Hippocampal formation (tissue), 2 donors: ENCODE measurements around the gene GFPT1.
A peak's percentile ranks its signal among the peaks of the same experiment; 100 is the strongest.
"Not testable (repeated sequence)": the region's sequence is repeated elsewhere in the genome, so short reads cannot be mapped to it uniquely, and the experiment has no call there.

ENCODE experiments used
- DNase-seq, 2 donors: peaks; one replicate each; lab custom pipeline; 2025; lab: John Stamatoyannopoulos, UW

GFPT1 gene

DNA sequence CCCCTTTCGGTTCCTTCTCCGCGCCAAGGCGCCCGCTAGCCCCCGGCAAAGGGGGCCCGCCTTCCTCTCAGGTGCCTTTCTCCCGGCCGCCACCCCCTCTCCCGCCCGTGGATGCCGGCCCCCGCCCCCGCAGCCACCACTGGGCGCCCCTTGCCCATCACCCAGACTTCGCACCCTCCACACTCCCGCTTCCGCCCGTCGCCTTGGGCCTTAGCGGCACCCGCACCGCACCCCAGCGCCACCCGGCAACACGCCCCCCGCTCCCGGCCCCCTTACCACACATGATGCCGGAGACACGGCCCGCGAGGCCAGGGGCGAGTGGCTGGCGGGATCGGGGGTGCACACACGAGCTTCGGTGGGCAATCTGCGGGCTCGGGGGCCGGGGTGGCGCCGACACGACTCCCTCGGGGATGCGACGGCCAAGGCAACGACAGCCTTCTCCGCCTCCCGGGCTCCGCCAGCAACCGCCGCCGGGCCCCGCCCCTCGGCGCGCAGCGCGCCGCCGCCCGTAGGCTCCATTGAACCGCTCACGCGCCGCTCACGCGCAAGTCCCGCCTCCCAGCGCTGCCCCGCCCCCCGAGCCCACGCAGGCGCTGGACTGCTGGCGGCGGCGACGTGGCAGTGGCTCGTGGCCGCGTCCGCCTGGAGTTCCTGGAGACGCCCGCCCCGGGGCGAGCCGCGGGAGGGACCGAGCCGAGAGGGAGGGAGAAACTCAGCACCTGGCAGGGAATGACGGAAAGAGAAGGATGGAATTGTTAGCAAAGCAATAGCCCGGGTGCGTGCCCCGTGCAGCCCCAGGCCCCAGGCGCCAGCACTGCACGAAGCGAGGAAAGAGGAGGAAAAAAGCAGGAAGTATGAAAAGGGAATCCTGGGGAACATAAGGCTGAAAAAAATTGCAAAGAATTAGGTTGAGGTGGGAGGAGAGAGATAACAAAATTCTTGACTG, at the start of gene GFPT1:
Gene GFPT1 (minus strand): TSS at position 439 of the 946 bp plus-strand sequence. CDS start 156 bp downstream, at position 283.
- peak; percentile 84 to 86 for DNase-seq

- DNase-seq, result no peak
Observed at GRCh38 chr2:69436596-69436937, 49.5 kb upstream of the GFPT1 start.

- DNase-seq, result no peak
Observed at GRCh38 chr2:69434753-69435152, 47.7 kb upstream of the GFPT1 start.

DNA sequence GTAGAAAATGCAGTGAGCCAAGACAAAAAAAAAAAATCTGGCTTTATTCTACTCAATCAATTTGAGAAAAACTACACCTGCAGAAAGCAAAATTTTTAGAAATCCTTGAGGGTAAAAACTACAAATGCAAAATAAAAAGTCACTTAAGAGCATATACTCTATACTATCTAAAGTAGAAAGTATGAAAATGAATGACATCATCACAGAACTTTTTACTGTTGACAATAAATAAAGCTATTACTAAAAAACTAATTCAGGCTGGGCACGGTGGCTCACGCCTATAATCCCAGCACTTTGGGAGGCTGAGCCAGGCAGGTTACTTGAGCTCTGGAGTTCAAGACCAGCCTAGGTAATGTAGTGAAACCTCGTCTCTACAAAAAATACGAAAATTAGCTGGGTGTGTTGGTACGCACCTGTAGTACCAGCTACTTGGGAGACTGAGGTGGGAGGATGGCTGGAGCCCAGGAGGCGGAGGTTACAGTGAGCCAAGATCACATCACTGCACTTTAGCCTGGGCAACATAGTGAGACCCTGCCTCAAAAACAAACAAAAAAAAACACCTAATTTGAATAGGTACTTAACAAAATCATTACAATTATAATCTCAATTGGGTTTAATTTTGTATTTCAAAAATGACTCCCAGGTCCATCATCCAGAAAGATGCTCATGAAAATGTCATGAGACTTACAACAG, 42.6 kb upstream of the GFPT1 start:
- DNase-seq, result no peak

- DNase-seq, result no peak
Observed at GRCh38 chr2:69428981-69429380, 42.0 kb upstream of the GFPT1 start.

DNA sequence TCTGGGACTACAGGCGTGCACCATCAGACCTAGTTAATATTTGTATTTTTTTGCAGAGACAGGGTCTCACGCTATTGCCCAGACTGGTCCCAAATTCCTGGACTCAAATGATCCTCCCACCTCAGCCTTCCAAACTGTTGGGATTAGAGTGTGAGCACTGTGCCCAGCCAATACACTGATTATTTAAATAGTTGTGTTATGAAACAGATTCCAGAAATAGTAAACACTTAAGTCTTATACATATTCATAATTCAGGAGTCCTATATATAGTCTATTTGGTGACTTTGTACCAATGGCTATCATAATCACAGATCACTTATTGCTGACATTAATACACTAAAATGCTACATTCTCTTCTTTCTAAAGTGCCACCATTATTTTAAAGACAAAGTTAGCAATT, 37.4 kb upstream of the GFPT1 start:
- no peak for DNase-seq

DNA sequence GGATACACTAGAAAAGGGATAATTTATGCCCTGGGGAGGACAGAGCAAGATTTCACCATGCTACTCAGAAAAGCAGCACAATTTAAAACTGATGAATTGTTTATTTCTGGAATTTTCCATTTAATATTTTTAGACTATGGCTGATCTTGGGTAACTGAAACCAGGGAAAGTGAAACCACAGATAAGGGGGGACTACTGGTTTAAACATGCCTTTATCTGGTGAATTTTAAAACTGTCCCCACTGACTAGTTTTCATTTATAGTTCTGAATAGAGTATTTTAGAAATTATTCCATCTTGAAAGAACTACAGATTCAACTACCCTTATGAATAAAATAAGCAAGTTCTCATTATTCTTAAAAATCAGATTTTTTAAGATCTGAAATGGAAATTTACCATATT, 35.2 kb upstream of the GFPT1 start:
- no peak for DNase-seq

GRCh38 chr2:69419111-69419510, 32.1 kb upstream of the GFPT1 start:
- not testable (repeated sequence) for DNase-seq

GRCh38 chr2:69416147-69416546, 29.1 kb upstream of the GFPT1 start:
- DNase-seq, result no peak

- no peak for DNase-seq
Observed at GRCh38 chr2:69411120-69411519, 24.1 kb upstream of the GFPT1 start.

GRCh38 chr2:69405306-69405705, 18.3 kb upstream of the GFPT1 start:
- DNase-seq, result peak in 1 of 2 donors; percentile 15

- DNase-seq, result no peak
Observed at GRCh38 chr2:69400121-69400520, 13.1 kb upstream of the GFPT1 start.

DNA sequence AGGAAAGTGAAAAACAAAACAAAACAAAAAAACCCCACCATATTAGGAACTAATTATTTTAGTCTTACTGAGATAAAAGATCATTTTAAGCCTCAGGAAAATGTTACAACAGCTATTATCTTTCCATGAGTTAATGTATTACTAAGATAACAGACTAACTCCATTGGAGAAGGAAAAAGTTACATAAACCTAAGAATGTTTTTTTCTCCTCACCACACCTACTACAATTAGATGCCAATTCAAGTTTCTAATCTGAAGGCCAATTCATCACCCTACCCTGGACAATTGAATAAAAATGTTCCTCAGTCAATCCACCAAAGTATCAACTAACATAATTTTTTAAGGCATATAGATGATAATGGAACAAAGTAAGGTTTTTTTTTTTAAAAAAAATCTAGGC, 10.2 kb upstream of the GFPT1 start:
- no peak for DNase-seq

DNA sequence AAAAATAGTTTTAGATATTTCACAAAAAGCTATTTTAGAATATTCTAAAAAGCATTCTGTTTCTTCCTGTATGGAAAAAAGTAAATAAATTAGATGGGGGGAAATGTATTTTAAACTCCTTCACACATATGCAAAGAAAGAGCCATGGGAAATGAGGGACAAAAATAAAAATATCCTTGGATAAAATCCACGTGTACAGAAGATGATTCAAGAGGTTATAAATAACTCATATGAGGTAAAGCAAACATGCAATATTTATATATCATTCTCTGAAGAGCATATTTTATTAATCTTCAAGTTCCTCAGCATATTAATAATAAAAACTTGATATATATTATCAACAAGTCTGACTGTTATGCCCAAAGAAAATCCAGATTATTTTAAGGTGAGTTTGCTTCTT, 8.8 kb upstream of the GFPT1 start:
- no peak for DNase-seq

DNA sequence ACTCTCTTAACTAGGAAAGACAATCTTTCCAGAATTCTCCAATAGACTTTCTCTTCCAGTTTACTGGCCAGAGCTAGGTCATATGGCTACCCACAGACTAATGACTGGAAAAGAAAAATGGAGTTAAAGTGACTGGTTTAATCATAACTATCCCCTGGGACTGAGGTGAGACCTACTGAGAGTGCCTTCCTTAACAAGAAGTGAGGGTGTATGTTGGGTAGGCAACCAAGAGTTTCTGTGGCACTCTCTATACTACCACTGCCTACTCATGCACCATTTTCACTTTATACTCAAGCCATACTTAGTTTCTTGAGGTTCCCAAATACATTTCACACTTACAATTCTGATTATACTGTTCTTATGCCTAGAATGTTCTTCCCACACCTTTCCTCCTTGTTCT, 6.9 kb upstream of the GFPT1 start:
- DNase-seq, result no peak

GRCh38 chr2:69390471-69390870, 3.4 kb upstream of the GFPT1 start:
- DNase-seq, result no peak

DNA sequence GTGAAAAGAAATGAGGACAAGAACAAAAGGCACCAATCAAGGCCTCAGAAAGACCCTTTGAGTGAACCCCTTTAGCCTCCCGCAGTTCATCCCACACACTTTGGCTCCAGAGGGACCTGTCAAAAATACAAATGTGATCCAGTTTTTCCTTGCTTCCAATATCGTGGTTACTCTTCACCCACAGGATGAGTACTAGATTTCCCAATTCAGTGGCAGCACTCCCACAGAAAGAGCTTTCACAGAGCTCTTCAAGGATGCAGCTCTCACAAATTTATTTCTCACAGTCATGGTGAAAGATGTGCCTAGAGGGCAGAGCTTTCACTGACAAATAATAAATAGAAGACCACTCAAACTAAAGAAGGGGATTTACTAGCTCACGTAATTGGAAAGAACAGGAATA, 3.0 kb upstream of the GFPT1 start:
- DNase-seq, result no peak

DNA sequence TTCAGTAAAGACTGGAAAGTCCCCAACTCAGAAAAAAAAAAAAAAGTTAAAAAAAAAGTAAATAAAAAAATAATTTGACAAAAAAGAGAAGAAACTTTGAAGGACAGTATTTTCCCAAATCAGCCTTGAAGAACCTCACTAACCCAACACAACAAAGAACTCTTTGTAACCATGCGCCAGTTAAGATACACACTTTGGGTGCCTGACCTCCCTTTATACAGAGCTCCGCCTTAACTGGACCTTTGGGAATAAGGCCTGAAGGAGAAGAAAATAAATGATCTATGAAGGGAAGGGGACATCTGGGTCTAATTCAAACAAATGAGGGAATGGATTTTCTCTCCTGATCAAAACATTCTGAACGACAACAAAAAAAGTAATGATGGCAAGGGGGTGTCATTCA, 2.2 kb upstream of the GFPT1 start:
- DNase-seq, result no peak

DNA sequence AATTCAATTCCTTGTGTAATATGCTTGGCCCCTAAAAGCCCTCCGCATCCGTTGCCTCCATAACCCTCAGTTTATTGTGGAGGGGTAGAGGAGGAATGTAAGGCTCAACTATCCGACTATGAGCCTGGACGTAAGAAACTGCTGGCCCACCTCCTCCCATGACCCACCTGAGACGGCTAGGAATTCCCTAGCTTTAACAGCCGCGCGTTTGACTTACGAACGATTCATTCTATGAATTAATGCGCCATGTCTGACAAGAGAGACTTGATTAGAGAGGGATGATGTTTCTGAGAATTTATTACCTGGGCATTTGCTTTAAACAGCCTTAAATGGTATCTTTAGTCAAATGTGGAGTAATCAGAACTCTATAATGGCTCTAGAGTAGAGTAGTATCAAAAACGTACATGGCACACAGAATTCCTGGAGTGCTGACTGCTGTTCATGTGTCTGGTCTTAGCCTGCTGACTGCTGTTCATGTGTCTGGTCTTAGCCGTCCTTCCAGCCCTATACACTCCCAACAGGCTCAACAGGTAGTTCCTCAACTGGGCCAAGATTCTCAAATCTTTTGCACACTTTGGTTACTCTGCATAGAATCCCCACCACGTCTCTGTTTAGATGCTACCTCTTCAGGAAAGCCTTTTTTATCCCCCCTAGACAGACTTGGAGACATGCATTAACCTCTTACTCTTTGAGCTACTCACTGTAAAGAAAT, 899 bp upstream of the GFPT1 start:
- no peak for DNase-seq

DNA sequence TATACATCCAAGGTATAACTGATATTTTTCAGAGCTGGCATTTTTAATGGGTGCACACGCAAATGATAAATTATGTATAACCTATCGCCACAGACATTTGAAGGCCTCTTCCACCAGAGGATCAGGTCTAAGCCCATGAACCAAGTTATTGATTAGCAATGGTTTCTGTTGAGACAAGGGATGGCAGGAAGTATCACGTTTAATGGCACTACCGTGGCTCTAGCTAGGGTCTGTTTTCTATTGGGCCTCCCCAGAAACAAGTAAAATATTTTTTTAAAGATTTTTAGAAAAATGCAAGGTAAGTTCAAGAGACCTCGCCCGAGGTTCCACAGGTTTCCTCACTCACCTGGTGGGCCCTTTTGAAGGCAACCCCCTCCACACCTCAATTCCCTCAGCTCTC, 667 bp downstream of the GFPT1 start:
- no peak for DNase-seq

- DNase-seq, result no peak
Observed at GRCh38 chr2:69385443-69386151, 1.4 kb downstream of the GFPT1 start.

DNA sequence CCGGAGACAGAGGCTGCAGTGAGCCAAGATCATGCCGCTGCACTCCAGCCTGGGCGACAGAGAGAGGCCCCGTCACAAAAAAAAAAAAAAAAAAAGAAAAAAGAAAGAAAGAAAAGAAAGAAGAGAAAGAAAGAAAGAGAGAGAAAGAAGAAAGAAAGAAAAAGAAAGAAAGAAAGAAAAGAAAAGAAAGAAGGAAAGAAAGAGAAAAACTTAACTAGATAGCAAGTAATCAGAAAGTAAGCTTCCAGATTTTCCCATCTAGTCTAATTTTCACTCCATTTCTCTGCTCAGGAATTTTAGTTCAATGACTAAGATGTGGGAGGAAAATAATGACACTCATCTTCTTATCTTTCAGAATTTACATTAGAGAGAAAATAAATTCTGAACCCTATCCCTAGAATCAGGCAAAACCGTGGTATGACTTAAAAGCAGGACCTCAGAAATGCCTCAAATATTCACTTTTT, 2.4 kb downstream of the GFPT1 start:
- no peak for DNase-seq
